ENCODE results near the gene HIPK3.
"Not testable (repeated sequence)": the region's sequence is repeated elsewhere in the genome, so short reads cannot be mapped to it uniquely, and the experiment has no call there.

The HIPK3 gene

GRCh38 chr11:33257160-33257896 is at the start of gene HIPK3:
Gene HIPK3 (plus strand): TSS chr11:33257381.
- peak; percentile 93 for DNase-seq

- DNase-seq, result peak; percentile 55
These were observed 49.7 kb upstream of the HIPK3 start for GRCh38 chr11:33207408-33207985.

GRCh38 chr11:33208150-33208549 is 49.0 kb upstream of the HIPK3 start:
- peak; percentile 25 for DNase-seq

GRCh38 chr11:33211153-33211552 is 46.0 kb upstream of the HIPK3 start:
- DNase-seq, result no peak

GRCh38 chr11:33211580-33211979 is 45.6 kb upstream of the HIPK3 start:
- DNase-seq, result no peak

GRCh38 chr11:33214187-33214586 is 43.0 kb upstream of the HIPK3 start:
- no peak for DNase-seq

- DNase-seq, result peak; percentile 92
These were observed 42.4 kb upstream of the HIPK3 start for GRCh38 chr11:33214767-33215166.

- DNase-seq, result not testable (repeated sequence)
These were observed 40.5 kb upstream of the HIPK3 start for GRCh38 chr11:33216676-33217075.

- DNase-seq, result no peak
These were observed 35.0 kb upstream of the HIPK3 start for GRCh38 chr11:33222052-33222750.

GRCh38 chr11:33225371-33225770 is 31.8 kb upstream of the HIPK3 start:
- no peak for DNase-seq

- DNase-seq, result no peak
These were observed 29.5 kb upstream of the HIPK3 start for GRCh38 chr11:33227578-33228261.

GRCh38 chr11:33234397-33235190 is 22.6 kb upstream of the HIPK3 start:
- peak; percentile 13 for DNase-seq

- DNase-seq, result no peak
These were observed 20.1 kb upstream of the HIPK3 start for GRCh38 chr11:33237039-33237597.

- no peak for DNase-seq
These were observed 14.6 kb upstream of the HIPK3 start for GRCh38 chr11:33242575-33242974.

GRCh38 chr11:33243654-33244053 is 13.5 kb upstream of the HIPK3 start:
- DNase-seq, result not testable (repeated sequence)

GRCh38 chr11:33248416-33248971 is 8.7 kb upstream of the HIPK3 start:
- DNase-seq, result no peak

GRCh38 chr11:33256031-33256812 is 959 bp upstream of the HIPK3 start:
- DNase-seq, result peak; percentile 84

- DNase-seq, result peak; percentile 77
These were observed 395 bp upstream of the HIPK3 start for GRCh38 chr11:33256813-33257159.

- DNase-seq, result peak; percentile 96
These were observed 883 bp downstream of the HIPK3 start for GRCh38 chr11:33257897-33258630.

GRCh38 chr11:33258631-33259205 is 1.5 kb downstream of the HIPK3 start:
- no peak for DNase-seq
